A673 (cell line): ENCODE results near the gene ENOX2. TPM values are rescaled to one million over a fixed set of nuclear protein-coding genes. Genes with fewer than 3 reads are reported as not detected.
"Not testable (repeated sequence)": the region's sequence is repeated elsewhere in the genome, so short reads cannot be mapped to it uniquely, and the experiment has no call there.

ENCODE experiments used
- BruUV-seq: library from RNA; stranded (reverse); fragments of 400-500 nt; replicated peaks from 2 replicates; lab custom pipeline; 2021; lab: Mats Ljungman, UMichigan
- CTCF ChIA-PET: fragments of 300-600 bp; sonication (Branson Sonifier 250); formaldehyde crosslinking; loops from one replicate; lab custom pipeline; 2022; ENCODE audit warnings: antibody characterized with exemption; lab: Charles Lee
- POLR2A ChIA-PET: fragments of 300-600 bp; sonication (Branson Sonifier 250); formaldehyde crosslinking; loops from one replicate; lab custom pipeline; 2022; ENCODE audit warnings: antibody characterized with exemption; ENCODE audit not compliant: low non-redundant PET; lab: Charles Lee
- DNase-seq: peaks from one replicate; pipeline ENCODE4 v3.0.0-alpha.2; 2015; ENCODE audit warnings: low spot score
- H3K27ac ChIP-seq: fragments of 200-600 bp; sonication (generic); 2 replicates; pipeline ENCODE4 v1.5.1; 2016; ENCODE audit warnings: mixed run types, low read depth, mild to moderate bottlenecking, mixed read lengths, antibody characterized with exemption, low read length; ENCODE audit not compliant: poor library complexity, severe bottlenecking
- H3K27me3 ChIP-seq: fragments of 200-600 bp; sonication (generic); replicated peaks from 2 replicates; pipeline ENCODE4 v1.6.1; 2017; ENCODE audit warnings: mixed run types, low read depth, mild to moderate bottlenecking, mixed read lengths, antibody characterized with exemption, low read length; ENCODE audit not compliant: insufficient read depth, poor library complexity
- H3K36me3 ChIP-seq: fragments of 200-600 bp; sonication (generic); 2 replicates; pipeline ENCODE4 v1.6.1; 2016; ENCODE audit warnings: mixed run types, mild to moderate bottlenecking, mixed read lengths, antibody characterized with exemption, low read length; ENCODE audit not compliant: insufficient read depth, poor library complexity, severe bottlenecking
- H3K4me1 ChIP-seq: fragments of 200-600 bp; sonication (generic); 2 replicates; pipeline ENCODE4 v1.6.1; 2017; ENCODE audit warnings: mixed run types, mild to moderate bottlenecking, mixed read lengths, antibody characterized with exemption, low read length; ENCODE audit not compliant: insufficient read depth, poor library complexity, severe bottlenecking
- H3K4me3 ChIP-seq: fragments of 200-600 bp; sonication (generic); 2 replicates; pipeline ENCODE4 v1.5.1; 2016; ENCODE audit warnings: low read depth, mixed run types, mild to moderate bottlenecking, mixed read lengths, low read length; ENCODE audit not compliant: poor library complexity, severe bottlenecking
- H3K9me3 ChIP-seq: fragments of 200-600 bp; sonication (generic); 2 replicates; pipeline ENCODE4 v1.6.1; 2016; ENCODE audit warnings: mixed run types, low read depth, mild to moderate bottlenecking, mixed read lengths, antibody characterized with exemption, low read length; ENCODE audit not compliant: poor library complexity, severe bottlenecking
- EZH2 ChIP-seq: fragments of 200-600 bp; sonication (generic); IDR thresholded peaks from 2 replicates; pipeline ENCODE4 v1.6.1; 2017; ENCODE audit warnings: borderline replicate concordance, low read depth, mild to moderate bottlenecking, mixed read lengths, antibody characterized with exemption, low read length; ENCODE audit not compliant: poor library complexity, severe bottlenecking
- intact Hi-C: fragments of 100-400 bp; cut with micrococcal nuclease; formaldehyde crosslinking; loops from one replicate; pipeline ENCODE4 v1.10.0; 2022; ENCODE audit not compliant: unreplicated experiment
- total RNA-seq: library from RNA; stranded (reverse); gene quantifications from 2 replicates; pipeline ENCODE4 v1.2.3, GENCODE V29; 2021
- TF ChIP-seq, protein P1 (sequence below): fragments of 300-800, 200-600 bp; sonication (generic); conservative IDR thresholded peaks from 2 replicates; pipeline ENCODE4 v1.5.1; 2017; ENCODE audit warnings: low read depth, mild to moderate bottlenecking, antibody characterized with exemption, low read length, moderate library complexity, mixed read lengths

ENOX2 gene
- total RNA-seq, 1 experiment from 2014 or later, result 12.9 TPM

DNA sequence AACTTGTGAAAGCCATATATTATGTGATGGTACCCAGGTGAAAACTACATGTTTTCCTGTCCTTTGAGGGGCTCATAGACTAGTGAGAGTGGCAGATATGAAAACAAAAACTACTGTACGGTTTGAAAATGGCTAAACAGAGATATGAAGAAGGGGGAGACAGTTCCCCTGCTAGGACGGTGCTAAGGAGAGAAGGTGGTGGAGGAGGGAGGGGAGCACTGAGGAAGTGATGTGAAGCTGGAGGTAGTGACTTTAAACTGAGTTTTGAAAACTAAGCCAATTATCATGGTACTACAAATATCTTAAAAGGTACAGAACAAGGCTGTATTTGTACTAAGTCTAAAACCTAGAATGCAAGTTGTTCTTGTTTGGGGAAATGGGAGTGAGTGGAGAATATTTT is 188.3 kb downstream of the ENOX2 start:
- Histone ChIP-seq H3K36me3 (no peaks in the 10 kb centered on the region), H3K27ac (no peak overlapping the region), H3K4me3 (no peak overlapping the region), H3K4me1 (no peaks in the 10 kb centered on the region), H3K27me3 (no peaks in the 10 kb centered on the region), H3K9me3 (no peaks in the 10 kb centered on the region)
- intact Hi-C loops, result no loop called here
- ChIA-PET POLR2A (no interaction called here), CTCF (no interaction called here)
- TF ChIP-seq, protein P1, sequence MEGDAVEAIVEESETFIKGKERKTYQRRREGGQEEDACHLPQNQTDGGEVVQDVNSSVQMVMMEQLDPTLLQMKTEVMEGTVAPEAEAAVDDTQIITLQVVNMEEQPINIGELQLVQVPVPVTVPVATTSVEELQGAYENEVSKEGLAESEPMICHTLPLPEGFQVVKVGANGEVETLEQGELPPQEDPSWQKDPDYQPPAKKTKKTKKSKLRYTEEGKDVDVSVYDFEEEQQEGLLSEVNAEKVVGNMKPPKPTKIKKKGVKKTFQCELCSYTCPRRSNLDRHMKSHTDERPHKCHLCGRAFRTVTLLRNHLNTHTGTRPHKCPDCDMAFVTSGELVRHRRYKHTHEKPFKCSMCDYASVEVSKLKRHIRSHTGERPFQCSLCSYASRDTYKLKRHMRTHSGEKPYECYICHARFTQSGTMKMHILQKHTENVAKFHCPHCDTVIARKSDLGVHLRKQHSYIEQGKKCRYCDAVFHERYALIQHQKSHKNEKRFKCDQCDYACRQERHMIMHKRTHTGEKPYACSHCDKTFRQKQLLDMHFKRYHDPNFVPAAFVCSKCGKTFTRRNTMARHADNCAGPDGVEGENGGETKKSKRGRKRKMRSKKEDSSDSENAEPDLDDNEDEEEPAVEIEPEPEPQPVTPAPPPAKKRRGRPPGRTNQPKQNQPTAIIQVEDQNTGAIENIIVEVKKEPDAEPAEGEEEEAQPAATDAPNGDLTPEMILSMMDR, result no peak
- TF ChIP-seq EZH2, result no peak
- no peak for DNase-seq
- BruUV-seq, result no TSS peak

DNA sequence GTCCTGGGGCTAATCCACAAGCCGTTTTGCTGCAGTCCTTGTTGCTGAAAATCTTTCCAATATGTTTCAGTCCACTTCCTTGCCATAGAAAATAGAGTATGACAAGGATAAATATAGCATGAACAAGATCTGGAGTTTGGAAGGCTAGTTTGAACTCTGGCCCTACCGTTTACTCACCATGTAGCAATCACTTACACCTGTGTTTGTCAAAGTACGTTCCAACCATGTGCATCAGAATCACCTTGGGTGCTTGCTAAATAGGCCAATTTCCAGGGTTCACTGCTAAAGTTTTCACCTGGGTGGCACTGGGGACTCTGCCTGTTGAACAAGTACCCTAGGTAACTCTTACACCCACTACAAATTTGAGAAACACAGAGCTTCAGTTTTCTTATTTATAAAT is 188.9 kb downstream of the ENOX2 start:
- no peak for TF ChIP-seq EZH2
- TF ChIP-seq, protein P1, result no peak
- DNase-seq, result no peak
- Histone ChIP-seq H3K27ac (no peak overlapping the region), H3K4me3 (no peak overlapping the region), H3K36me3 (no peaks in the 10 kb centered on the region), H3K27me3 (no peaks in the 10 kb centered on the region), H3K9me3 (no peaks in the 10 kb centered on the region), H3K4me1 (no peaks in the 10 kb centered on the region)
- intact Hi-C loops, result no loop called here
- no TSS peak for BruUV-seq
- ChIA-PET POLR2A (no interaction called here), CTCF (no interaction called here)

DNA sequence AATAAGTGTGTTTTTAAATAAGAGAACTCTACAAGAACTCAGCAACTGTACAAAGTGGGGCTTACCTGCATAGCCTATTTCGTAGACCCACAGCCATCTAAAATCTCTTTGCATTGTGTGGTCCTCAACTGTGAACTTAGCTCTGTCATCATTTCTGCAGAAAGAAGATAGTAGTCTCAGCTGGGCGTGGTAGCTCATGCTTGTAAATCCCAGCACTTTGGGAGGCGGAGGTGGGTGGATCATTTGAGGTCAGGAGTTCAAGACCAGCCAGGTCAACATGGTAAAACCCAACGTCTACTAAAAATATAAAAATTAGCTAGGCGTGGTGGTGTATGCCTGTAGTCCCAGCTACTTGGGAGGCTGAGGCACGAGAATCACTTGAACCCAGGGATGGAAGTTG is 193.8 kb downstream of the ENOX2 start:
- intact Hi-C loops, H3K4me3 ChIP-seq, CTCF ChIA-PET: not testable (repeated sequence)

DNA sequence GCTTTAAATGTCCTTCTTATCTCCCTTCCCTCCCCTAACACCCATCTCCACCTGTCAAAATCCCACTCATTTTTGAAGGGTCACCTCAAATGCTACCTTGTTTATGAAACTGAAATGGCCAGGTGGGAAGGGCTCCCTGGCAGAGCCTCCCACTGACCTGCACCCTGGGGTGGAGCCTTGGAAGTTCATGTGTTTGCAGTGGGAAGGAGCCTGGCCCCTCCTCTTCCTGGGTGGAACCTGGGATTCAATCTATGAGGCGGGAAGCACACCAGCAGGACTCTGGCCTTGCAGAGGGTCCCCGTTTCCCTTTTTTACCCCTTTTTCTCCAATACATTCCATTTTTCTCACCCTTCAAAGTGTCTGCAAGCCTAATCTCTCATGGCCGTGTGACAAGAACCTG is 197.4 kb downstream of the ENOX2 start:
- CTCF ChIA-PET, result no interaction called here
- DNase-seq, result no peak
- no peak overlapping the region for H3K4me3 ChIP-seq
- peaks cover 13% of the 10 kb centered on the region for H3K4me1 ChIP-seq
- no peaks in the 10 kb centered on the region for H3K36me3 ChIP-seq
- H3K9me3 ChIP-seq, result no peaks in the 10 kb centered on the region
- intact Hi-C loops, result no loop called here
- H3K27me3 ChIP-seq, result no peaks in the 10 kb centered on the region
- POLR2A ChIA-PET, result no interaction called here
- no peak overlapping the region for H3K27ac ChIP-seq
- BruUV-seq, result no TSS peak
- TF ChIP-seq, protein P1, result no peak
- no peak for TF ChIP-seq EZH2

More for the DNA sequence above, 193.8 kb downstream of the ENOX2 start:
- H3K9me3 ChIP-seq, POLR2A ChIA-PET, H3K36me3 ChIP-seq, BruUV-seq, H3K27ac ChIP-seq, H3K27me3 ChIP-seq, H3K4me1 ChIP-seq, DNase-seq: not testable (repeated sequence)
